Heart left ventricle (tissue), 16 donors: Measurements from ENCODE around the gene WWTR1. TPM values are rescaled to one million over a fixed set of nuclear protein-coding genes. Genes with fewer than 3 reads are reported as not detected.
A peak's percentile ranks its signal among the peaks of the same experiment; 100 is the strongest.

Experiments
- ATAC-seq, 4 donors: fragments of 200-7000 bp; cut with Tn5 transposase; one replicate each; pipeline ENCODE4 v1.9.1; 2020 to 2022; ENCODE audit warnings: moderate library complexity in 4 of 4, mild to moderate bottlenecking in 3 of 4, moderate number of reproducible peaks in 1 of 4
- DNase-seq, 5 donors: peaks; one replicate each; pipeline ENCODE4 v3.0.0-alpha.2; 2020
- H3K27ac ChIP-seq, 12 donors: fragments of 200-600 bp; sonication (generic) in 4 of 12; one replicate each; pipeline versions ENCODE4 v1.5.0 to v1.8.0; 2016 to 2022; ENCODE audit warnings: mild to moderate bottlenecking in 2 of 12
- H3K27me3 ChIP-seq, 9 donors: fragments of 200-600 bp; sonication (generic) in 2 of 9; one replicate each; pipeline versions ENCODE4 v1.5.1 to v1.8.0; 2016 to 2022; ENCODE audit warnings: mild to moderate bottlenecking in 3 of 9
- H3K36me3 ChIP-seq, 9 donors: fragments of 200-600 bp; sonication (generic) in 2 of 9; one replicate each; pipeline versions ENCODE4 v1.5.0 to v1.8.0; 2018 to 2022; ENCODE audit warnings: mild to moderate bottlenecking in 2 of 9
- H3K4me1 ChIP-seq, 12 donors: fragments of 200-600 bp; sonication (generic) in 4 of 12; one replicate each; pipeline versions ENCODE4 v1.5.0 to v1.8.0; 2016 to 2022; ENCODE audit warnings: mild to moderate bottlenecking in 3 of 12
- H3K4me3 ChIP-seq, 12 donors: fragments of 200-600 bp; sonication (generic) in 4 of 12; one replicate each; pipeline versions ENCODE4 v1.5.0 to v1.8.0; 2017 to 2022; ENCODE audit warnings: mild to moderate bottlenecking in 9 of 12, moderate library complexity in 4 of 12
- H3K9me3 ChIP-seq, 12 donors: fragments of 200-600 bp; sonication (generic) in 4 of 12; one replicate each; pipeline versions ENCODE4 v1.5.0 to v1.8.0; 2016 to 2022; ENCODE audit warnings: mild to moderate bottlenecking in 1 of 12
- CTCF ChIP-seq, 12 donors: fragments of 200-600 bp; sonication (generic) in 4 of 12; IDR thresholded peaks; one replicate each; pipeline versions ENCODE4 v1.5.0 to v1.8.0; 2018 to 2022; ENCODE audit warnings: antibody characterized with exemption in 12 of 12, mild to moderate bottlenecking in 5 of 12
- POLR2A ChIP-seq, 2 donors: fragments of 450-650 bp; IDR thresholded peaks; one replicate each; pipeline ENCODE4 v1.6.1; 2017; ENCODE audit warnings: antibody characterized with exemption in 2 of 2, mild to moderate bottlenecking in 2 of 2, moderate library complexity in 2 of 2
- WGBS, 4 donors: extraction: QIAGEN DNeasy Blood & Tissue Kit in 2 of 4; methylation state at CpG; one replicate each; pipeline versions ENCODE4 v1.1.5 to v1.1.7; 2013 to 2018; 5-methylcytosine and 5-hydroxymethylcytosine counted together
- intact Hi-C, 10 donors: fragments of 100-400 bp; cut with DNase I; formaldehyde crosslinking; loops; one replicate each; pipeline versions ENCODE4 v1.11.1 to v1.14.2; 2022
- polyA plus RNA-seq, 2 donors: library from polyadenylated mRNA; stranded (reverse); fragments of 200-250 nt; gene quantifications; one replicate each; pipeline ENCODE4 v1.2.3, GENCODE V29; 2013
- total RNA-seq, 9 donors: library from RNA; depleted of rRNA in 2 of 9; stranded (reverse); fragments of >200 nt in 2 of 9; fragmentation: NEBNext Ultra II Directional in 3 of 9; extraction: Animal tissue kit (Norgen Biotek cat#: 25700) in 3 of 9; gene quantifications; one replicate each; pipeline versions ENCODE4 v1.1.0 to v1.2.4, GENCODE V29; 2016 to 2023
- donor health status: ischemic (EF 13 %, LVEDD 7.1; RV severe dilation, severe dysfunction).
- donor health status: healthy with polysubstance abuse.
- donor health status: DM: no; HTN: yes; CAD: no.
- donor health status: DM: no; HTN: no; CAD: no.
- donor health status: ischemic (EF 25% LVEDD 6.9; RV normal size, moderate dysfunction).
- donor health status: ischemic (EF 25% LVEDD 5.7; RV mildly dilated, moderate dysfunction).
- donor health status: healthy.
- donor health status: DM: yes; HTN: yes; CAD: no.
- donor health status: ischemic (EF 35%, LVEDD 5.7; RV mildly dilated, moderate dysfunction).
- donor health status: nonischemic (EF 11% LVEDD 7.7; RV severe dilation, severe dysfunction).
- donor health status: DM: yes; HTN: yes; CAD: no.
- donor health status: PGD.
- donor health status: ischemic (EF 29% LVEDD 5.4; RV normal size, mild dysfunction).
- donor health status: nonischemic (EF 23%, LVEDD 6.1; RV moderate dilation, normal function).

The WWTR1 gene
- total and polyA plus RNA-seq, 11 donors, result 14.5 to 71.7 (median 41.2) TPM

- peak overlapping the region in 3 of 12 donors; percentile 71 to 87 (median 72) for H3K4me3 ChIP-seq
- intact Hi-C loops, result loop anchor here in 1 of 10 donors (10.0 kb wide), 2 partner anchors 78 to 118 kb away; no protein-coding TSS in a partner anchor
- ATAC-seq (no peak), DNase-seq (no peak)
- 93 to 98% (median 96%) methylated on average over 1 of the region's 1 CpG for WGBS, 4 donors
- peaks cover 0 to 50% (median 11%) of the 10 kb centered on the region in 9 donors for H3K36me3 ChIP-seq
- H3K4me1 ChIP-seq, result peaks cover 3 to 73% (median 56%) of the 10 kb centered on the region in 12 donors
- no peaks in the 10 kb centered on the region for H3K9me3 ChIP-seq
- no peak for TF ChIP-seq POLR2A (IDR thresholded peaks at IDR 0.05)
- TF ChIP-seq CTCF (IDR thresholded peaks at IDR 0.05), result no peak
- peaks cover 0 to 25% (median 0%) of the 10 kb centered on the region in 9 donors for H3K27me3 ChIP-seq
- peak overlapping the region in 3 of 12 donors; percentile 23 to 51 (median 48) for H3K27ac ChIP-seq
Observed at GRCh38 chr3:149653136-149653535, 4.7 kb downstream of the WWTR1 start.

GRCh38 chr3:149650828-149651227 is 7.0 kb downstream of the WWTR1 start:
- TF ChIP-seq POLR2A (IDR thresholded peaks at IDR 0.05) (no peak), CTCF (IDR thresholded peaks at IDR 0.05) (no peak)
- ATAC-seq, result no peak
- WGBS, 4 donors, result 92 to 94% (median 93%) methylated on average over 1 of the region's 1 CpG
- Histone ChIP-seq H3K27ac (peak overlapping the region in 1 of 12 donors; percentile 19), H3K9me3 (no peaks in the 10 kb centered on the region), H3K4me3 (no peak overlapping the region), H3K4me1 (peaks cover 3 to 90% (median 62%) of the 10 kb centered on the region in 12 donors), H3K27me3 (peaks cover 0 to 9% (median 0%) of the 10 kb centered on the region in 9 donors), H3K36me3 (peaks cover 0 to 63% (median 11%) of the 10 kb centered on the region in 9 donors)
- DNase-seq, result no peak
- intact Hi-C loops, result loop anchor here in 1 of 10 donors (10.0 kb wide), 2 partner anchors 76 to 116 kb away; no protein-coding TSS in a partner anchor

GRCh38 chr3:149648525-149648924 is 9.3 kb downstream of the WWTR1 start:
- H3K27ac ChIP-seq, result peak overlapping the region in 6 of 12 donors; percentile 15 to 50 (median 32)
- H3K9me3 ChIP-seq, result no peaks in the 10 kb centered on the region
- peaks cover 3 to 84% (median 51%) of the 10 kb centered on the region in 12 donors for H3K4me1 ChIP-seq
- H3K27me3 ChIP-seq, result no peaks in the 10 kb centered on the region
- WGBS, 4 donors, result 24 to 43% (median 33%) methylated on average over 3 of the region's 3 CpGs
- no peak for TF ChIP-seq POLR2A (IDR thresholded peaks at IDR 0.05)
- no peak for TF ChIP-seq CTCF (IDR thresholded peaks at IDR 0.05)
- DNase-seq (no peak), ATAC-seq (peak; percentile 38 to 76 (median 58))
- intact Hi-C loops, result no loop called here
- H3K36me3 ChIP-seq, result peaks cover 0 to 59% (median 11%) of the 10 kb centered on the region in 9 donors
- peak overlapping the region in 4 of 12 donors; percentile 3 to 30 (median 9) for H3K4me3 ChIP-seq

GRCh38 chr3:149647812-149648211 is 10.0 kb downstream of the WWTR1 start:
- H3K36me3 ChIP-seq, result peaks cover 0 to 52% (median 7%) of the 10 kb centered on the region in 9 donors
- H3K4me3 ChIP-seq, result no peak overlapping the region
- intact Hi-C loops, result no loop called here
- no peak for DNase-seq
- 87 to 98% (median 88%) methylated on average over 1 of the region's 1 CpG for WGBS, 4 donors
- H3K4me1 ChIP-seq, result peaks cover 3 to 83% (median 48%) of the 10 kb centered on the region in 12 donors
- TF ChIP-seq POLR2A (IDR thresholded peaks at IDR 0.05) (no peak), CTCF (IDR thresholded peaks at IDR 0.05) (no peak)
- no peaks in the 10 kb centered on the region for H3K27me3 ChIP-seq
- ATAC-seq, result no peak
- peak overlapping the region in 2 of 12 donors; percentile 22 to 50 for H3K27ac ChIP-seq
- no peaks in the 10 kb centered on the region for H3K9me3 ChIP-seq
